A549 (cell line): ENCODE results near the gene SLC12A2.

ENCODE experiments used
- BHLHE40 ChIP-seq: IDR thresholded peaks from 2 replicates; pipeline ENCODE4 v1.6.1; 2012; ENCODE audit warnings: low read depth, low read length, inconsistent platforms
- EP300 ChIP-seq, 2 experiments: fragments of >200 bp; sonication (Bioruptor Twin); formaldehyde crosslinking; IDR thresholded peaks; 2 replicates in 1 of 2; 3 replicates in 1 of 2; pipeline ENCODE4 v1.6.1; 2016 to 2017
- JUN ChIP-seq, 2 experiments: fragments of >200 bp; sonication (Bioruptor Twin); formaldehyde crosslinking; IDR thresholded peaks; 2 replicates in 1 of 2; 3 replicates in 1 of 2; pipeline ENCODE4 v1.6.1; 2016 to 2017
- KDM5A ChIP-seq: fragments of 200-600 bp; sonication (generic); IDR thresholded peaks from 2 replicates; pipeline ENCODE4 v1.6.1; 2016; ENCODE audit warnings: antibody characterized with exemption, mild to moderate bottlenecking
- POLR2A ChIP-seq: IDR thresholded peaks from 2 replicates; pipeline ENCODE4 v1.6.1; 2012; ENCODE audit warnings: mild to moderate bottlenecking, low read length
- RFX5 ChIP-seq: fragments of 450-650 bp; IDR thresholded peaks from 2 replicates; pipeline ENCODE4 v1.7.1; 2014; ENCODE audit warnings: antibody characterized with exemption, mild to moderate bottlenecking, moderate library complexity
- TF ChIP-seq, protein P1 (sequence below): IDR thresholded peaks from 2 replicates; pipeline ENCODE4 v1.6.1; 2012; ENCODE audit warnings: low read depth, borderline replicate concordance
- TF ChIP-seq, protein P2 (sequence below): fragments of >200 bp; sonication (Bioruptor Twin); formaldehyde crosslinking; IDR thresholded peaks from 3 replicates; pipeline ENCODE4 v1.5.1; 2016

DNA sequence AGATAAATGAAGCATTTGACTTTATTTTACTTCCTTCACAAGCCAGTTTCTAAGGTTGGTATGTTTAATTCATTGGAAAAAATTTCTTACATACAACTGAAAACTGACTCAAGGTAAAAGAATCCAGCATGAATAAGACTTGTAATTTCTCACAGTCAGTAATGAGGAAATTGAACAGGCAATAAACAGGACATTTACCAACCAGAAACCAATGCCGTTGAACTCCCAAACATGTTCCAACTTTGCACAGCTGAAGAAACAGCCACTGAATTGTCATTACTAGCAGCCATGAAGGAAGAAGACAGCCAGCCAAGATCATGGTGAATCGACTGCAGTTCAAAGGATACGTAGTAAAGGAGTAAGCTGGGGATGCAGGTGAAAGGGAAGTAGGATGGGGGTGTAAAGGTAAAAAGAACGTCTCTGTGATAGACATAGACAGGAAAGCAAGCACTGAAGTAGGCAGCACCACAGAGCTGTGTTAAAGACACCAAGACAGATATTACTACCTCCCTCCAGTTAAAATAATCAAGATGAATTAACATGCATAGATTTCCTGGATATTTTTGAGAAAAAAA, 21.3 kb upstream of the SLC12A2 start:
- TF ChIP-seq EP300 (IDR thresholded peaks at IDR 0.05) (no peak), POLR2A (no peak), KDM5A (no peak), RFX5 (no peak), BHLHE40 (no peak), JUN (IDR thresholded peaks at IDR 0.05) (no peak)
- TF ChIP-seq, protein P1, sequence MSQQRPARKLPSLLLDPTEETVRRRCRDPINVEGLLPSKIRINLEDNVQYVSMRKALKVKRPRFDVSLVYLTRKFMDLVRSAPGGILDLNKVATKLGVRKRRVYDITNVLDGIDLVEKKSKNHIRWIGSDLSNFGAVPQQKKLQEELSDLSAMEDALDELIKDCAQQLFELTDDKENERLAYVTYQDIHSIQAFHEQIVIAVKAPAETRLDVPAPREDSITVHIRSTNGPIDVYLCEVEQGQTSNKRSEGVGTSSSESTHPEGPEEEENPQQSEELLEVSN, result no peak
- TF ChIP-seq, protein P2, sequence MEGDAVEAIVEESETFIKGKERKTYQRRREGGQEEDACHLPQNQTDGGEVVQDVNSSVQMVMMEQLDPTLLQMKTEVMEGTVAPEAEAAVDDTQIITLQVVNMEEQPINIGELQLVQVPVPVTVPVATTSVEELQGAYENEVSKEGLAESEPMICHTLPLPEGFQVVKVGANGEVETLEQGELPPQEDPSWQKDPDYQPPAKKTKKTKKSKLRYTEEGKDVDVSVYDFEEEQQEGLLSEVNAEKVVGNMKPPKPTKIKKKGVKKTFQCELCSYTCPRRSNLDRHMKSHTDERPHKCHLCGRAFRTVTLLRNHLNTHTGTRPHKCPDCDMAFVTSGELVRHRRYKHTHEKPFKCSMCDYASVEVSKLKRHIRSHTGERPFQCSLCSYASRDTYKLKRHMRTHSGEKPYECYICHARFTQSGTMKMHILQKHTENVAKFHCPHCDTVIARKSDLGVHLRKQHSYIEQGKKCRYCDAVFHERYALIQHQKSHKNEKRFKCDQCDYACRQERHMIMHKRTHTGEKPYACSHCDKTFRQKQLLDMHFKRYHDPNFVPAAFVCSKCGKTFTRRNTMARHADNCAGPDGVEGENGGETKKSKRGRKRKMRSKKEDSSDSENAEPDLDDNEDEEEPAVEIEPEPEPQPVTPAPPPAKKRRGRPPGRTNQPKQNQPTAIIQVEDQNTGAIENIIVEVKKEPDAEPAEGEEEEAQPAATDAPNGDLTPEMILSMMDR, result no peak
